ENCODE results near the gene THRB.

The THRB gene

DNA sequence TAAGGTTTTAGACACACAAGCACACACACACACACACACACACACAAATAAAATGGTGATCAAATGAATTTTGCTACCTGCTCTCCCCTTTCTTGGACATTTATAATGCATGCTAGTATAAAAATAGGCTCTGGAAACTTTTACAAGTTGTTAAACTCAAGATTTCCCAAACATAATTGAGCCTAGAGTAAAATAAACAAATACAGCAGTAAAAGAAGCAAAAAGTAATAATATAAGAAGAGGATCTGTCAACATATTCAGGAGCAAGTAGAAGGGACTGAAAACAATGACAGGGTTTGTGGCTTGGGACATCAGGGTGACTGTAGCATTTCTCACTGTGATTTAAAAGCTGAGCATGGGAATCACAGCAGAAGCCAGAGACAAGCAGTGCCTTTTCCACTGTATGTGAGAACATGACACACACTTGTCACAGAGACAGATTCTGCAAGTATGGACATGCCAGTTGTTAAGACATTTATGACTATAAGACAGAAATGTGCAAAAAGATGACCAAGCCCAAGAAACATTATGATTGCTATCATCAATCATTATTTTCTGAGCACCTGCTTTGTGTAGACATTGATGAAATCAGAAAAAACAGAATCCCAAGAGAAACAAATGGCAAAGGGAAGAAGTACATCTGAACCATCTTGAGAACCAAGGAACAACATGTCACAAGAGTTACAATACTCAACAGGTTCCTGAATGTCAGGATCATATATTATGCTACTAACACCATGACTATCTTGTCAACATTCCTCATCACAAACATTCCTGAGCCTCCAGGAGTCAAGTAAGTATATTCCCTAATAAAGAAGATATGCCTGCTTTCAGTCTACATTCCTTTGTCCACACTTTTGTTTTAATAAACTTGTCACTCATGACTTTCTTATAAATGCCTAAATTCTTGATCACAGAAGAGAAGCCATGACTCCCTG, 7.1 kb downstream of the THRB start:
- no peak for DNase-seq

DNA sequence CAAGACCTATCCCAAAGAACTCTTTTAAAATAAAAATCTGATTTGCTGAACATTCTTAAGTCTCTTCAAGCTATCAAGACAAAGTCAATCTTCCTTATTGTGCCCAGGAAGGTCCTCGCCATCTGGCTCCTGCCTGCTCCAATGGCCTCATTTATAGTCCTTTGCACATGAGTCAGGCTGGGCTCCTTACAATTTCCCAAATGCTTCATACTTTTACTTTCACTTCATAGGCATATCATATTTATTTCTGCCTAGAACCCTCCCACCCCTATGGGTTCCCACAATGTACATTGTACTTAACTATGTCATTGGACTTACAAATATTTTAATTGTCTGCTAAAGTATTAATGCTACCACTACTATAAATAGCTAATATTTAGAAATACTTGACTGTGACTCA, 9.1 kb downstream of the THRB start:
- DNase-seq, result no peak

DNA sequence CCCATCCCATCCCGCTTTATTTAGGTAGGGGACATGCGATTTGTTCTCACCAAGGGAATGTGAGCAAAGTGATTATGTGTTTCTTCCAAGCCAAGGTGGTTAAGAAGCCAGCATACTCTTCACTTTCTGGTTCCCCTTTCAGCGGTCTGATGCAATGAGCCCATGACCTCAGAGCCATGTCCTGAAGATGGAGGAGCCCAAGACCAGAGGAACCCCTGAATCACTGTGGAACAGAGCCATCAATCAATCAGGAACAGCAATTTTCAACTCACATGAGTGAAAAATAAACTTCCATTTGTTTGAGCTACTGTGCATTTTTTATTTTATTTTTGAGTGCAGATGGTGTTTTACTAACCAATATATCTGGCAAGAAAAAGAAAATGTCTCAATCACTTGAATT, 10.8 kb downstream of the THRB start:
- DNase-seq, result no peak

DNA sequence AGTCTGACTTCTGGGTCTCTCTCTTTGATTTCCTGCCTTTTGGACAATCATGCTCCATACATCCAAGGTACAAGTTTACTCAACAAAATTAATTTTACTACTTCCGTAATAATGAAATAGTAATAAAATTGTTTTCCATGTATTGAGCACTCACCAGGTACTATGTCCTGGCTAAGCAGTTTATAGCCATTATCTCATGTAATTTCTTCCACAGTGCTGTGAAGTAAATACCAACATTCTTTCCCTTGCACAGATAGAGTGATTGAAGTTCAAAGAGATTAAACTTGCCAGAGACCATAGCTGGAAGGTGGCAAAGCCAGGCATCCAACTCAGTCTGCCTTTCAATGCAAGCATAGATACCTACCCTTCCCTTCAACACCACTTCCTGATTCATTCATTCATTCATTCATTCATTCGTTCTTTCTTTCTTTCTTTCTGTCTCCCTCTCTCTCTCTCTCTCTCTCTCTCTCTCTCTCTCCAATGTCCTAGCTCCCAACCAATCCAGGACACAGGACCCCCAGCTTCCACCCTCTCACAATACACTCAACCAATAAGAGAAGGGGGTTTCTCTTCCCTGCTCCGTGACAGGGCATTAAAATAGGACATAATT, 12.4 kb downstream of the THRB start:
- DNase-seq, result no peak

DNA sequence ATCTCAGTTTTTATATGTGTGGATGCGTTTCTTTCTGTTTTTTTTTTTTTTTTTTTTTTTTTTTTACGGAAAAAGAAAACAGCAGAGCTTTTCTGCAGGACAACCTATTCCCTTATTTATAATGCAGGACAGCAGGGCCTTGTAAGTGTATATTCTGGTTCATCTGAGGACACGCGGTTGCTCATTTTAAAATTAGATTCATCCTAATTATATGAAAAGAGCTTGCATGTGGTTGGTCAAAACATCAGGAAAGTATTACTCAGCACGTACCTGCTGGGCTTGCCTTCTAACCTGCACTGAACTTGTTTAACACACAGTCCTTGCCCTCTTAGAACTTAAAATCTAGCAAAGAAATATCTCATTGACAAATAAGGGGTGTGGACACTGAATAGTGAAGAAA, 13.5 kb downstream of the THRB start:
- DNase-seq, result no peak

DNA sequence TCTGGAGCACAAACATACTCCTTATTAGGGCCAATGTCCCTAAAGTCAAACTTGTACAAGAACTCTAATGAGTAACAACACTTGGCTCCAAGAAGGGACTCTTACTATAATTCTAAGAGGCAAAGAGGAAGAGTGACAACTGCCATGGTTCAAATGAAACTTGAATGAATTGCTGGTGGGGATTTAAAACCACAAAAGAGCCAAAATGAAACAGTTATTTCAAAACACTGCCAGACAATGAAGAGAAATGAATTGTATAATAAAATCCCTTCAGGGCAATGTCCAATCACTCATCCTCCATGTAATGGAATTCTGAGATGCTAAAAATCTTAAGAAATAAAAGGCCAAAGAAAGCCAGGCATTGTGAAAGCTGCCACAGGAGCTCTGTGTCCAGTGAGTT, 14.2 kb downstream of the THRB start:
- peak; percentile 17 for DNase-seq

DNA sequence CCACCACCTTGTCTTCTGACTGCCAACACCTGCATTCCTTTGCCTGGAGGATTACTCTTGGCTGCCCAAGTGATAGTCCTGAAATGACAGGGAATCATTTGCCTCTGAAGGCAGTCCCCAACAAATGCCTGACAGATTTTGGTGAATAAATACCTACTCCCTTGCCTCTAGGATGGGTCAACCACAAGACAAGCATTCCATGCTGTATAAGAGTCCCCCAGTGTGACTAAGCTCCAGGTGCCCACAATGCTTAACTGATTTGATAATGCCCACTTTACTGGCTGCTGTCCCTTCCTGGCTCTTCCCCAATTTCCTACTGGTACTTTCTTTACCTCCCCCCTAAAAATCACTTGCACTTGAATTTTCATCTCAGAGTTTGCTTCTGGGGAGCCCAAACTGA, 14.8 kb downstream of the THRB start:
- DNase-seq, result no peak

DNA sequence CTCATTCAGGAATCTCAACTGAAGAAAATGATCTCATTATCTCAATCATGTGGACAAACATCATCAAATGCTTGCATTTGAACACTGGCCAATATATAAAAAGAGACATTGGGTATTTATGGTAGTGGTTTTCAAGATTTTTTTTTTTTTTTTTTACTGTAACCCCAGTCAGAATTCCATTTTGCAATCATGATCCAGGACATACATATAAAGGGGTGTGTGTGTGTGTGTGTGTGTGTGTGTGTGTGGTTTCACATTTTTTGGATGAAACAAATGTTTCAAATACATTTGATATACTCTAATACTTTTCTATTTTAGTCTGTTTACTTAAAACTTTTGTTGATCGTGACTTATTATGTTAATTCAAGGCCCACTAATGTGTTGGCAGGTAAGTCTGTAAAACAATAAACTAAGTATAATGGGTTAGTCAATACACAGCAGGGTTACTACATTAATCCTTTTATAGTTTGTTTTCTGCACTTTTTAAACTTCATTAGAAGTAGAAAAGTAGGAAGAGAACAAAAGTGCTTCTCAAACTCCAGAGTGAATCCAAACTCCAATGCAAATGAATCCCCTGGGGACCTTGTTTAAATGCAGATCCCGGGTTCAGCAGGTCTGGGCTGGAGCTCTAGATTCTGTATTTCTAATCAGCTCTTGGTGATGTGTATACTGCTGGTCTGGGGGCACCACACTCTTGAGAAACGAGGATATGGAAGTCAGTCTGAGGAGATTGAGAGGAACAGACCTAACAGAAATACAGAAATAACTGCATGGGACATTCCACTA, 17.6 kb downstream of the THRB start:
- no peak for DNase-seq

DNA sequence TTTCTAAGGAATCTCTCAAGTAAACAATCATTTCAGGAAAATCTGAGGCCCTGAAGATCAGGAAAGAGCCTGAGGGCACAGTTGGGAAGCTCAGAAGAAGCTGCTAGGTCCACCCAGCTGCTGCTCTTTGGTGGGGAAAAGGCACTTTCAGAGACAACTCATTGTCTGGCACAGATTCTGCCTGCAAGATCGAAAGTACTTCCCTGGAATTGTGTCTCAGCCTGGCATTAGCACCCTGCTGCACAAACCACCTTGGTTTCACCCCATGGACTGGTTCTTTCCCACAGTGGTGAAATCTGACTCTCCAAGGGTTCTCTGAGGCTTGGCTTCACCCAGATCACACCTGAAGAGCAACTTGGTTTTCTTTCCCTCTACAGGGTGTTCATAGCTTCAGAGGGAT, 18.7 kb downstream of the THRB start:
- DNase-seq, result peak; percentile 22

DNA sequence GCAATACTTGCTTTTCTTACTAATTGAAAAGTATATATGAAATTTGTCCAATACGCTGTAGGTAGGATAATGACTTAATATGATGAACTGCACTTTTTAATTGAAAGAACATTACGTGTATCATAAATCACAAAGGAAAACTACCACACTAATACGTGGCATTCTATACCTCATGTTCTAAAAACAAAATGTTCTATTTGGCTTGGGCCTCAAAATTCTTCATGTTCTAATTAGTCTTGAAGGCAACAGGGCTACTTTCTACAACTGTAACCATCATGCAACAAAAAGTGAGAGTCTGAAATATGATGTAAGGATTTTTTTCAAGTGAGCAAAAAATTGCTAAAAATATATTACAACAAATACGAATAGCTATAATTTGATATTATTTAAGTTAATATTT, 19.8 kb downstream of the THRB start:
- no peak for DNase-seq

DNA sequence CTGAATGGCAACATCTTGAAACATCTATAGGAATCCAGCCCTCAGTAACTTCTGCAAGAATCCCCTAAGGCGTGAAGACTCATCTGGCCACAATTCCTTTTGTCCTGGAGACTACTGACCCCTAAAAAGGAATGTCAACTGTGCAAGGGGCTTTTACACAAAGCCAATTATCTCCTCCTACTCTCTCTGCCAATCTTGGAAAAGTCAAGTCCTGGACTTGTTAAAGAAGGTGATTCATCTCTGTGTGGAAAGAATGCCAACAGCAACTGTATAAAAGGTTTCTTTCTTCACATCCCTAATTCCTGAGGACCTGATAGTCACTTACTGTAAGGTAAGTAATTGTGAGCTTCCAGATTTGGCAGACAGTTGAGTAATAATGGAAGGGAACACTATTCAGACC, 22.3 kb downstream of the THRB start:
- peak; percentile 64 for DNase-seq

DNA sequence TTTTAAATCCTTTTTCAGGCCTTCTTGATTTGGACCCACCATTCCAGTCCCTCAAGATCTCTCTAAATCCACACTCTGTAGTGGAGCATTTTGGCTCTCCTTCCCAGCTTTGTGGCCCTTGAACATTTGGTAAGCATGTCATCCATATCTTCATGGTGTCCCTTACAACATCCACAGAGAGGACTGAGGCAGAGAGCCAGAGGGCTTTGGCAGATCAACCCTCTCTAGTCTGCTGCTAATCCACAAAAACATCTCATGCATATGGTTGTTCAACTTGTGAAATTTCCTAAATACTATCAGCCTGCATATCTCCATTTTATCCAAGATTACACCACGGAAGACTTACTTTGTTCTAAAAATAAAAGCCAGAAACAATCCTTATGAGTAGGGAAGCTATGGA, 23.2 kb downstream of the THRB start:
- DNase-seq, result no peak

DNA sequence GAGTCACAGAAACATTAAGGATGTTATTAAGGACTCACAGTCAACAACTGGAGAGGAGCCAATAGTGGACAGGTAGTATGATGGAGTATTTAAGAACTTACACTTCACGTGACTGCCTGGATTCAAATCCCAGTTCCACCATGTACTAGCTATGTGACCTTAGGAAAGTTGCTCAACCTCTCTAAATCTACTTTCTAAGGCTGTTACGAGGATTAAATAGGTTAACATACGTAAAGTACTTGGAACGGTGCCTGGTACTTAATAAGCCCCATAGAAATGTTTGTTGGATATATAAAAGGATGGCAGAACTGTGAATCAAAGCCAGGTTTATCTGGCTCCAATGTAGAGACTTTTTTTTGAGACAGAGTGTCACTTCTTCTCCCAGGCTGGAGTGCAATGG, 24.4 kb downstream of the THRB start:
- DNase-seq, result no peak

DNA sequence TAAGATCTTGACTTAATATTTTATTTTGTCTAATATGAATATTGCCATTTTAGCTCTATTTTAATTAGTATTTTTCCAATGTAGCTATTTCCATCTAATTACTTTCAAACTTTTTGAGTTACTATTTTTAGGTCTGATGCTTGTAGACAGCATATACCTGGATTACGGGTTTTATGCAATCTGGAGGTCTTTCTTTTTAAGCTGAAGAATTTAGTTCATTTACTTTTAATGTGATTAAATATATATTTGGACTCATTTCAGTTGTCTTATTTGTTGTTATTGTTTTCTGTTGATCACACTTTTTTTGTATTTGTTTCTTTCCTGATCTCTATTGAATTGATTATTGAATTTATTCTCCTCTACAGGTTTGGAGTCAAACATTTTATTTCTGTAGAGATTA, 30.3 kb downstream of the THRB start:
- DNase-seq, result no peak

DNA sequence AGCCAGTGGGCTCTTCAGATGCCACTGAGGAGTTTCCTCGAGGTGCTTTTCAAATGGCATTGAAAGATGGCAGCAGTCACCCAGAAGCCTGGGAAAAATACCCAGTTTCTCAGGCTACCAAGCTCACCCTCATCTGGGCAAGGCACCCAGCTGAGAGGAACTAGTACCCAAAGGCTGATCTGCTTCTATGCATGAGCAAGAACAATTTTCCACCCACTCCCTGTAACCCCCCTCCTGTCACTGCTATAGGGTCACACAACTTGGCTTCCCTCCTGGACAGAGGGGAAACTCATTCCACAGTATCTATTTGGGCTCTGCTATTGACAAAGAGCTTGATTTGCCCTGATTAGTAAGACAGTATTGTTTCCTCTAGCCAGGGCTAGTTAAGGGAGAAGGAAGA, 31.9 kb downstream of the THRB start:
- DNase-seq, result no peak

DNA sequence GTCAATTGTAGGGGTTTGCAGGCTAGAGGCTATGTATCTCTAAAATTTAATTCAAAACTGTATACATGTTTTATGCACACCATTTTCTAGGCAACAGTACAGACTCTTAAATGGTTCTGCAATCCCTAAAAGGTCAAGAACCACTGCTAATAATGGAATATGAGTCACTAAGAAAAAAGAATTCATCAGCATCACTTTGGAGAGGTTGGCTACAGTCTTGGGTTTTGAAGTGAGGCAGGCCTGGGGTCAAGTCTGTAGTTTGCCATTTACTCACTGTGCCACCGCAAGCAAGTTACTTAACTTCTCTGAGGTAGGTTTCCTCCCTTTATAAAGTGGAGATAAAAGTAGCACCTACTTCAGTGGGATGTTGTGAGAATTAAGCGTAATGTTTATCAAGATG, 33.7 kb downstream of the THRB start:
- DNase-seq, result no peak

DNA sequence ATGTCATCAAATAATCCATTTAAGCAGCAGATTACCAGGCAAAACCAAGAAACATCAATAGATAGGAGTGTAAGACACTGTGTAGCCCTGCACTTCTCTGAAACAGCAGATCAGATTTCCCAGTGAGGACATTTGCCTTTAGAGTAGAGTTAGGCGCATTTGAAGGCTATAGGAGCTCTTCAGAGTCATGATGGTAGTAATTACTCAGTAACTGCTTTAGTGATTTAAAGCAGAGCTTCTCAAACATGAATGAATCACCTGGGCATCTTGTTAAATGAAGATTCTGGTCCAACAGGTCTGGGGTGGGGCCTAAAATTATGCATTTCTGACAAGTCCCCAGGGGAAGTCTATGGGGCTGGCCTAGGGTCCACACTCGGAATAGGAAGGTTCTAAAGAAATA, 36.9 kb downstream of the THRB start:
- no peak for DNase-seq

DNA sequence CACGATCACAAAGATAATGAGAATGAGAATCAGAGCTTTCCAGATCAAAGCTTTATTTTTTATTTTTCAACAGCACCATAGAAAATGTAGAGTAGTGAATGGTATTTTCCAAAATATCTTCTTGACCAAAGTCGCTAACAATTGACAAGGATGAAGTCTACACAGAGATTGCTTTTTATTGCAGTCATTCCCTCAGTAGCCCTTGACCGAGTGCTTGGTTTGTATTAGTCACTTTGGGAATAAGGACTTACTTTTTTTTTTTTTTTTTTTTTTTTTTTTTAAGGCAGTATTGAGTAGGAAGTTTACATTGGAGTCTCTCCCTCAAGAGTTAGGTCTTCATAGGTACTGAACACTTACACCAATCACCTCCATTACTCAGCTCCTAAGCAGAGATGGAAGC, 39.8 kb downstream of the THRB start:
- DNase-seq, result no peak

DNA sequence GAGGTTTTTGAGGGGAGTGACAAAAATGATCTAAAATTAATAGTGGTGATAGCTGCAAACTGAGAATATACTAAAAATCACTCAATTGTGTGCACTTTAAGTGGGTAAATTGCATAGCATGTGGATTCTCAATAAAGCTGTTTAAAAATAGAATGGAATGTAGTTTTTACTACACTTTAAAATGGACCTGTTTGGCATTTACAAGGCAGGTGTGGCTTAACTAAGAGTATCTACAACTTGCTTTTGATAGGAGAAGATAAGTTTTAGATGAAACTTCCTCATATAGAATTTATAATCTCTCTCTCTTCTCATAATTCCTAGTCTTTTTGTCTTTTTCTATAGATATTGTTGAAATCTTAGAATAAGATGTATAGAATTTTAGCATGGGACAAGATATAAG, 40.3 kb downstream of the THRB start:
- DNase-seq, result no peak

DNA sequence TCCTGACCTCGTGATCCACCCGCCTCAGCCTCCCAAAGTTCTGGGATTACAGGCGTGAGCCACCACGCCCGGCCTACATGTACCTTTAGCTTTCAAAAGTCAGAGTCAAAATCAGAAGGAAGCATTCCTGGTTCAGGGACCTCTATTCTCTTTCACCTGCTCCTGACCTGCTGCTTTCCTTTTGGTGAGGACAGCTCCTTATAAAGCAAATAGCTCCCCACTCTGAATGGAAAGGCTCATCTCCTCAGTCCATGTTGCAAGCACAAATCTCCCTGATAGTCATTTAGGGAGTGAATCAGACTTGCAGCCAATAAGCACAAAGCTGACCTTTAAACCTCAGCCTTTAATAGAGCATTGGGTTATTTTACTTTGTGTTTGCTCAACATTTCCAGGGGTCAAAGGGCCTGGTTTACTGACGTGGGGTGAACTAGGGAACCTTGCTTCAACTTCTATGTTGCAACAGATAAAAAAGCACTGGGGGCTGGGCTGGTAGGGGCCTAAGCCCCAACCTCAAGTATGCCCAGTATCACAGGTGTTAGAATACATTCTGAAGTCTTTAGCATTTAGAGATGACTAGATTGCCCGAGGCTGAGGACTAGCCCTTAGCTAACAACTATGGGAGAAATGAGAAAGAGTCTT, 43.1 kb downstream of the THRB start:
- peak; percentile 5 for DNase-seq

DNA sequence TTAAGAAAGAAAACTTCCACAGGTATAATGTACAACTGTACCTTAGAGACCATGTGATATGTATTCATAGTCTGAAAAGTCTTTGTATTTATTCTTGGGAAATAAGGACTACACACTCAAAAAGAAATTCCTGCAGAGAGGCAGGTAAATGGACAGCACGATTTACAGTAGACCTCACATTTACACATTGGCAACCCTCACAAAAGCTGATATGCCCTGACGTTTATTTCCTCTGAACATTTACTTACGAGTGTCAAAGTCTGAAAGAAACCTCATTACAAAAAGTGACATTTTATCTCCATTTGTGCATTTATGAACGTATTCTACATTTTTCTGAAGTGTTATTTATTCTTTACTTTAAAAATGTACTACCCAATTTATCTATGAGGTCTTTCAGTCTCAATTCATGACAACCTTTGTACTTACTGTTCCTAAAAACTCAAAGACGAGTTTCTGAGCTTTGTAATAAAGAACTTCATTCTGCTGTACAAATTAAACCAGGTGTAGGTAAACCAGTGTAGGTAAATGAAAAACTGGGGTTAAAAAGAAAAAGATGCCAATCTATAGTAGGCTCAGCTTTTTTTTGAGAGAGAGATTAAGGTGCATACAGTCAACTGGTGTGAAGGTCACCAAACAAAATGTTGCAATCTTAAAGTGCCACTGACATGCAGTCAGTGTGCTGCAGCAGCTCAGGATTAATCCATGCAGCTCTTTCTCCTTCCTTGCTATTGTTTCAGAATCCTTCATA, 44.3 kb downstream of the THRB start:
- DNase-seq, result no peak

DNA sequence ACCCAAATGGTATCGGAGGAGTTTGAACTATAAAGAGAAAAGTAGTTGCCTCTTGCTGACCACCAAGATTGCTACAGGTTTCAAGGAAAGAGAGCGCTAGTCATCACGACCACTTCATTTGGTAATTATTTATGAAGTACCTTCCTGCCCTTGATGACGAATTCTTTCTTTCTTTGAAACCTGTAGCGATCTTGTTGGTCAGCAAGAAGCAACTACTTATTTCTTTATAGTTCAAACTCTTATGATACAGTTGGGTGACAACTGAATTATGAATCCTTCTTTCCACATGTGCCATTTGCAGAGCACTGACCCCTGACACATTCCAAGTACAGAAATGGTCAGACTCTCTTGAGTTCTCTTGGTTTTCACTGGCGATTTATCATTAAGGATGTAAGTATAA, 46.8 kb downstream of the THRB start:
- no peak for DNase-seq

DNA sequence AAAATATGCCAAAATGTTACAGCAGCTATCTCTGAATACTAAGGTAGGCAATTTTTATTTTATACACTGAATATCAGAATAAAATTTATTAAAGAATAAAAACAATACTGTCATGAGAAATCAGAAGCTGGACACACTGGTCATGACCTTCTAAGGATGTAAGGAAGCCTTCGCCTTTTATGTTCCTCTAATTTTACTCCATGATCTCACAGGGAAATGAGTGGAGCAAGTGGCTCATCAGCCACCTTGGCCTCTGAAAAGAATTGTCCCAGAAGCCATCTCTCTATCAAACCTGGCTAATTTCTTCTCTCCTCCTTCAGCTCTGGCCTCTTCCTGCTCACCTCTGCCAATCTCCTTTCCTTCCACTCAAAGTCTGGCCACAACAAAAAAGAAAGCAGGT, 48.6 kb downstream of the THRB start:
- no peak for DNase-seq
